HG02870 (cell line): ENCODE measurements around the gene RAD51.

Experiments
- ATAC-seq: cut with Tn5 transposase; IDR thresholded peaks from one replicate; pipeline ENCODE4 v1.9.1; 2021; ENCODE audit warnings: mild to moderate bottlenecking, moderate library complexity; ENCODE audit not compliant: unreplicated experiment

The RAD51 gene

DNA sequence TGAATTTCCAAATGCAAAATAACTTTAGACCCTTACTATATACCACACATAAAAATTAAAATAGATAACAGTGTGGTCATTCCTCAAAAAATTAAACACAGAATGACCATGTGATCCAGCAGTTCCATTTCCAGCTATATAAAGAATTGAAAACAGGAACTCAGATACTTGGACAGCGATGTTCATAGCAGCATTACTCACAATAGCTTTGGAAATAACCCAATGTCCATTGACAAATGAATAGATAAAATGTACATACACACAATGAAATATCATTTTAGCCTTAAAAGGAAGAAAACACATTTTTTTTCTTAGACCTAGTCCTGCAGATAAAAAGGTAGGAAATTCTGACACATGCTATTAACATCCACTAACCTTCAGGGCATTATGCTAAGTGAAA, 26.7 kb downstream of the RAD51 start:
- ATAC-seq: no peak

DNA sequence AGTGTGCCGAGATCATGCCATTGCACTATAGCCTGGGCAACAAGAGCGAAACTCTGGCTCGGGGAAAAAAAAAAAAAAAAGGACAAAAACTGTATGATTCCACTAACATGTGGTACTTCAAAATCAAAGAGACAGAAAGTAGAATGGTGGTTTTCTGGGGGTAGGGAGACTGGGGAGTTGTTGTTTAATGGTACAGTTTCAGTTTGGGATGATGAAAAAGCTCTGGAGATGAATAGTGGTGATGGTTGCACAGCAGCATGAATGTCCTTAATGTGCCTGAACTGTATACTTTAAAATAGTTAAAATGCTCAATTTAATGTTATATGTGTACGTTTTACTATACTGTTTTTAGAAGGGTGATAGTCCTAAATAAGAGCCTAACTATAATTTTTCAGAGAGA, 27.4 kb downstream of the RAD51 start:
- ATAC-seq: no peak

DNA sequence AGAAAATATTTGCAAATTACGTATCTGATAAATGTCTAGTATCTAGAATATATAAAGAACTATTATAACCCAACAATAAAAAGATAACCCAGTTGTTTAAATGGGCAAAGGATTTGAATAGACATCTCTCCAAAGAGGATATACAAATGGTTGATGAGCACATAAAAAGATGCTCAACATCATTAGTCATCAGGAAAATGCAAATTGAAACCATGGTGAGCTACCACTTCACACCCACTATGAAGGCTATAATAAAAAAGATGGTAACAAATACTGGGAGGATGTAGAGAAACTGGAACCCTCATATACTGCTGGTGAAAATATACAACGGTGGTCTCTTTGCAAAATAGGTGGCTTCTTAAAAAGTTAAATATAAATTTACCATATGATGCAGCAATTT, 28.0 kb downstream of the RAD51 start:
- no peak for ATAC-seq

DNA sequence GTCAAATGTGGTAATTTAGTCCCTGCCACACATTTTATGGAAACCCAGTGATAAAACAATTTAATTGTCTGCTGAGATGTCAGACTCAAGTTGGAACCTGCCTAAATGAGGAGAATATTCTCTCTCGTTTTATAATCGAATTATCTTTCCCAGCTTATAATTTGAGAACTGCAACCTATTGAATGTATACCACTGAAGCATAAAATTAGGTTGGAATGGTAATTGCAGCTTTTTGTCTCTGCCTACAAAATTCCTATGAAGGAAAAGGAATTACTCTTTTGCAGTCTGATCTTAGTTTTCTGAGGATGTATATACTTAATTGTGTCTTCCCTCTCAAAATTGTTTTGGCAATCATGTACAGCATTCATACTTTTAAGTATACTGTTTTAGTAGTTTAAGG, 28.9 kb downstream of the RAD51 start:
- ATAC-seq: no peak

- ATAC-seq: no peak
Measured at GRCh38 chr15:40731034-40731433, 36.1 kb downstream of the RAD51 start.

DNA sequence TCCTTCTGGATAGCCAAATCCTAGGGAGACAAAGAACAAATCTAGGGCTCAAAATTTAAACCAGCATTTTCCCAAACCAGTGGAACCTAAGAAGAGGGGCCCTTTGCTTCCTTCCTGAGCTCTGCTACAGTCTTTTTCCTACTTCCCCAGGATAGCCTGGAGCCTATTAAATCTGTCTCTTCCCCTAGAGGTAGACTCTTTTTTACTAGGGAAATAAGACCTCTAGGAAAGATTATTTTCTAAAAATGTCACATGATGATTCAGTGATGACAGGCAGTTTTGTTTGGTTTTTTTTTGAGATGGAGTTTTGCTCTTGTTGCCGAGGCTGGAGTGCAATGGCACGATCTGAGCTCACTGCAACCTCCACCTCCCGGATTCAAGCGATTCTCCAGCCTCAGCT, 41.6 kb downstream of the RAD51 start:
- ATAC-seq: no peak

DNA sequence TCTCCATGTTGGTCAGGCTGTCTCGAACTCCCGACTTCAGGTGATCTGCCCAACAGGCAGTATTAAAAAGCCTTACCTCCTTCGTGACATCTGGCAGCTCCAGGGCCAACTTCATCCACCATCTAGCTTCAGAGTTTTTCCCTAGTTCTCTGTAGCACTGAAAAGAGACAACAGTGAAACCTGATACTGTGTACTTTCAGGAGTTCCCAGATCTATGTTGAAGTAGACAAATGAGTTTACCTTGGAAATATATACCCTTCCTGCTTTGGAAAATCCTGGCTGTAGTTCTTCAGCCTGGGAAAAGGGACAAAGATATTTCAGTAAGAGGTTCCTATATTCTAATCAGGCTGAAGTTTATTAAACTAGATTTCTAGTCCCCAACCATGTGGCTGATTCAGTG, 42.1 kb downstream of the RAD51 start:
- no peak for ATAC-seq

GRCh38 chr15:40739047-40739446, 44.1 kb downstream of the RAD51 start:
- ATAC-seq: no peak

DNA sequence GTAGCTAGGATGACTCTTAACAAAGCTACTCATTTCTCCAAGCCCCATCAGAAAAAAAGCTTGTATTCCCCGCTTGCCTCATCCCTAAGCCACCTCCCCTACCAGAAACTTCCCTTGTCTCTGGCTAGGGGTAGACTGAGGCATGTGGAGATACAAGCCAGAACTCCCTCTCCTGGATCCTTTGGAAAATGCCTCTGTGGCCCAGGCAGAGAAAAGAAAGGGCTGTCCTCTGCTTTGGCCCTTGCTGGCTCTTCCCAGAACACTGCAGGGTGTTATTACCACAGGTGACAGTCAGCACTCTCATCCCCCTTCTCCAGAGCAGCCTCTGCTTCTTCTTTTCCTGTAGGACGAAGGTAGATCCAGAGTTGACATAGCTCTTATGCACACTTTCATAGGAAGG, 44.9 kb downstream of the RAD51 start:
- no peak for ATAC-seq

DNA sequence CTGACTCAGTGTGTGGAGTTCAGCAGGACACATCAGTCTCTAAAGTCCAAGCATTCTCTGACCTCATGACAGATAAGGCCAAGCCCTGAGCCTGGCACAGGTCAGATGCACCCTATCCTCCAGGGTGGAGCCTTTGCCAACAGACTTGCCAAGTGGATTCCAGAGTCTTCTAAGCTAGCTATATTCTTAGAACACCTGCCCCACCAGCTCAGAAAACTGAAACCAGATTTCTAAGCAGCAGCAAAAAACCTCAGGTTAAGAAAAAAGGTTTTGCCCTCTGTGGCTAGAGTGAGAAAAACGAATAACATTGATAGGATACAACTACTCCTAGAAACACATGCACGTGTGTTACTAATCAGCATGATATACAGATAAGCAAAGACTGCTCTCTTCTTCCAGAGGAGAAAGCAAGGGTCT, 48.5 kb downstream of the RAD51 start:
- ATAC-seq: no peak

DNA sequence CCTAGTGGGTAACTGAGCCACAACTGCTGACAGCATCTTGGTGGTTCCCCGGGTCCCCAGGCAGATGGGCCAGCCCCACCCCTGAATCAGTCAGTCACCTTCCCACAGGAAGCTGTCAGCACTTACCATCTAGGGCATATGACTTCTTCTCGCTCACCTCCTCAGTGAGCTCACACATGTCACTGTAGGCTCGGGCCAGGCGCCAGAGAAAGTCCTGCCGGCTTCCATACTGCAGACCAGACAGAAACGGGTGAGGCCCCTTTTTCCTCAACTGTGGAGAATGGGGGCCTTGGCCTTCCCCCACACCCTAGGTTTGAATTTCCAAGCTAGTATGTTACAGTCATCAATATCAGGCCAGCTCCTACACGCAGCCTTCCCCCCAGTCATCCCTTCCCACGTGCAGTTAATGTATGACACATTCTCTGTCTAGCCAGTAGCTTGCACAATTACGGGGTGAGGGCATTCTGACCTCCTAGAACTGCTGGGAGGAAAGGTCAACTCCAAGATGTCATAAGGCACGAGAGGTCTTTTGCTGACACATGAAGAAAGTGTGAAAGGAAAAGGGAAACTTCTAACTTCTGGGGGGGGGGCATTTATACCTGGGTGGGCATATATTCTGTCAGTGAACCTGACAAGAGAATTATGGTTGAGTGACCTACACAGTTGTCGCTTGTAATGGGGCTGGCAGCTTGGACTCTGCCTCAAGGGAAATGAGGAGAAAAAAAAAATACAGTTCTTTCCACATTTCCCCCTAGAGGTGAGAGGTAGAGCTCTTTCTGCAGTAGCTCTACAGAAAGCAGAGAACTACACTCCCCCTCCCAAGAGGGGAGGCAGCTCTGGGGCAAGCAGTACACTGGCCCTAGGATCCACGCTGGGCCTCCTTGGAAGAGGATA, 49.2 kb downstream of the RAD51 start:
- no peak for ATAC-seq

DNA sequence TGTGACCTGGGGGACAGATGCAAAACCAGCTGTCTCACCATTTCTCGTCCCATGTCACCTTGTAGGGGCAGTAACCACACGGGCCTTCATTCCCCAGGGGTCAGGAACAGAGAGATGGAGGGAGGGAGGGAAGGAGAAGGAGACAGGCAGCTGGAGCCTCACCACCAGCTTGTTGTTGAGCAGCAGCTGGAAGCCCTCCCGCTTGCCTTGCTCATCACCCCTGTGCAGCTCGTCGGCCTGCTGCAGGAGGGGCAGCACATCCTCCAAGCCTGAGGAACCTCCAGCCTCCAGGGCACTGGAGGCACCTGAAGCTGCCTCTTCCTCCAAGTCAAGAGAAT, 49.8 kb downstream of the RAD51 start:
- no peak for ATAC-seq

DNA sequence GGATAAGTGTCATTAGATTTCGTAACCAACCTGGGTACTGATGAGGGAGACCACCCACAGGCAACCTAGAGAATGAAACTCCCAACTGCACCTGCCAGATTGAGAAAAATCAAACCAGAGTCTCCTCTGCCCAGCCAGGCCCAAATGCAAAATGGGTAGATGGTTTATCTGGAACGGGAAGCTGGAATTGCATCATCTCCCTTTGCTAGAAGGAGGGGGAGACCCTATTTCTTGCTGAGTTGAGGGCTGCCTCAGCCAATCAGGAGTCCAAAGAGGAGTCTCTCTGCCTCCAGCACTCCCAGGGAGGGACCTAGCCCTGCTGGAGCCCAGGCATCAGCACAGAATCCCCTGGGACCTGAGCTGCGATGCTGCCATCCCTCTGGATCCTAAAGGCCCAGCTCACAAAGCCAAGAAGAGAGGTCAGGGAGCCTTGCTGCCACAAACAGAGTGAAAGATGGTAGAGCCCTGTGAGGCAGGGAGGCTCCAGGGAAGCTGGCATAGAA, 52.0 kb downstream of the RAD51 start:
- ATAC-seq: no peak

DNA sequence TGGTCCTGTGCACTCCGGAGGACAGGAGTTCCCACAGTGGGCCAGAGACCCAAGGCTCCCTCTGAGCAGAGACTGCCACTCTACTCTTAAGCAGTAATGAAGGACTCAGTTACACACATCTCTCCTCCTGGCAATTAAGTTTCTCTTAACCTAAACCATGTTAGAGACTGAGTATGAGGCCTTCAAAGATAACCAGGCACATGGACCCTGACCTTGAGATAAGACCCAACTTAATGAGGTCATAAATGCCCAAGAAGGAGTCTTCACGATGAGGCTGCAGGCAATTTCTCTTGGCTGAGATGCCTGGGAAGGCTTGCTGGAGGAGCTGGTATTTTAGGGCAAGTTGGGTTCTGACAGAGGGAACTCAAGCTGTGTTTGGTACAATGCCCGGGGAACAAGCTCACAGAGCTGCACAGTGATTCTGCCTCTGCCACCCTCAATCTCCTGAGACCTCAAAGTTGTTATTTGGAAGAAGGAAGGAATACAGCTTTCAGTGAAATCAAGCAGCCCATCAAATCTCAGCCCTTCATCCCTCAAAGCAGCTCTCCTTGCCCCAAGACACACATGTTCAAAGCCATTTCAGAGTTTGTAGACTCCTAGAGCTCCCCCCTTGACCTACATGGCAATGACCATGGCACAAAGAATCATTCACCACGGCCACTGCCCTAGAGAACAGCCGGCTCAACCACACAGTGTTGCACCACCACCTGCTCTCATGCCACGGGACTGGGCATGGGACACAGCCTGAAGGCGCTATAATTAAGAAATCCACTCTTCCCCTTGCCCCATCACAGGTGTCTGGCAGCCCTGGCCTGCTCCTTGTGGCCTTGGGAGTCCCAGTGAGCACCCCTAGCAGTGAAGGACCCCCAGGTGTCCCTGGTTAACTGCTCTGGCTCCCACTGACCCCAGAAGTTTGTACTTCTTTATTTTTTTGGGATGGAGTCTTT, 53.0 kb downstream of the RAD51 start:
- ATAC-seq: no peak

- ATAC-seq: no peak
Measured at GRCh38 chr15:40749151-40749630, 54.2 kb downstream of the RAD51 start.

DNA sequence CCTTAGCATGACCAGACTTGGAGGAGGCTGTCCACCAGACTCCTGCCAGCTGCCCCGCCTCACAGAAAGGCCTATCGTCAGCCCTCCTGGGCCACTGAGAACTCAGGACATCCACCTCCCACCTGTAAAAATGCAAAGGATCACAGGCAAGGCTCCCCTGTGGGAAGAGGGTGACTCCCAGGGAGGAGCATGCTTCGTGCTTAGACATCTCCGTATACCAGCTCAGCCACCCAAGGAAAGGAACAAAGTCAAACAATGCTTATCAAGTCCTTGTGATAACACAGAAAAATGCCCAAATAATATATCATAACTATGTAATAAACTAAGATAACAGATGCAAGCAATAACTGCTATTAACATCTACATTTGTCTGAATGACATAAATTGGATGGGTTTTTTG, 55.9 kb downstream of the RAD51 start:
- ATAC-seq: no peak

GRCh38 chr15:40751745-40752144, 56.8 kb downstream of the RAD51 start:
- ATAC-seq: no peak

- no peak for ATAC-seq
Measured at GRCh38 chr15:40754574-40754882, 59.6 kb downstream of the RAD51 start.

DNA sequence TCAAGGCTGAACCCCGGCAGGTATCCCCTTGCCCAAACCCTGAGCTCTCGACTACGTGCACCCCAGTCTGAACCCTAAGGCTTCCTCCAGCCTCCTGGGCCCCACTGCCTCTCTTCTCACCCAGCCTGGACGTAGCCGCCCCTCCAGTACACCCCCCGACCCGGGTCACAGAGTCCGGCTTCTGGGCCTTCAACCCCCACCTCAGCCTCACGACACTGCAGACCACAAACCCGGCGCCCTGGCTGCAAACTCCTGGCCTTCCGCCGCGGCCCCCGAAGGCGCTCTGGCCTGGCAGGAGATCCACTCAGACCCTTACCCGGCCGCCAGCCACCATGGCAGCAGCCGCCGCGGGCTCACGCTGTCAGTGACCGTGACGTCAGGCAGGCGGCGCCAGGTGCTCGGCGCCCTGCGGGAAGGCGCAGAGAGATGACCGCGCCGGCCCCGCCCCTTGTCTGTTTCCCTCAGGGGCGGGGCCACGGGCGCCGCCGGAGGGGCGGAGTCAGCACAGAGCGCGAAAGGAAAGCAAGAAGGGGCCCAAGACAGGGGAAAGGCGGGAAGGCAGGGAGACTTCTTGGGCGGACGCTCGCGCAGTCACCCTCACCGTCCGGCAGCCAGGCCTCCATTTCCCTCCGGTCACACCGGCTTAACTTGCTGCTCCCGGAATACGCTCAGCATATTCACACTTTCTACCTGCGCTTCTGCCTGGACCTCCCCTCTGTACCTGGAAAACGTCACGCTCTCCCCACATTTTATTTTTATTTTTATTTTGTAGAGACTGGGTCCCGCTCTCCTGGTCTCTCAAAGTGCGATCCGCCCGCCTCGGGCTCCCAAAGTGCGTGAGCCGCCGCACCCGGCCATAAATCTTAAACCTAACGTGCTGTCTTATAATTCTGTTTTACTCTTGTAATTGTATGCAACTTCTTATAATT, 60.2 kb downstream of the RAD51 start, which contains the start of gene RMDN3:
Gene RMDN3 (minus strand): TSS at position 372 of the 929 bp plus-strand sequence. CDS start 471 bp downstream, outside the sequence.
- peak; percentile 73 for ATAC-seq

GRCh38 chr15:40755812-40756208, 60.8 kb downstream of the RAD51 start:
- no peak for ATAC-seq

DNA sequence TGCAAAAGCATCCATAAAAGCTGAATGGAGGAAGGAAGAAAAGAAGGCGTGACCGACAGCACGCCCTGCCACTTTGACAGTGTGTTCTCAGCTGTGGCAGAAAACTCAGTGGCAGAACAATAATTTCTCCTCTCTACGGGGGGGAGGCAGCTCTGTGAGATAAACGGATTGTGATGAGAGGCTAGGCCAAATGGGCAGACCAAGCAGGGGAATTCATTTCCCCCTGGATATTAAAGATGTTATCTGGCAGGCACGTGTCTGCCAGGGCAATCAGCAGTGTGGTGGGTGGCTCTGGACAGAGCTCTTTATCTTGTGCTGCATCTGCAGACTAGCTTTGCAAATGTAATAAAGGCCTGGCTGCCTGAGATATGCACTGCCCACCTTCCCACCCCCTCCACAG, 62.0 kb downstream of the RAD51 start:
- ATAC-seq: no peak
